Thoracic aorta (tissue), 2 donors: ENCODE measurements around the gene RGS8. TPM values are rescaled to one million over a fixed set of nuclear protein-coding genes. Genes with fewer than 3 reads are reported as not detected.

Experiments
- ATAC-seq: fragments of 150-250 bp; one replicate; pipeline ENCODE4 v1.8.0; 2017; ENCODE audit warnings: low read depth; ENCODE audit not compliant: insufficient number of reproducible peaks, low FRiP score
- DNase-seq: peaks from one replicate; pipeline ENCODE4 v3.0.0-alpha.2; 2020; ENCODE audit warnings: low spot score
- H3K27ac ChIP-seq, 2 donors: fragments of 200-600 bp; sonication (generic); 1 replicate in 1 of 2; 2 replicates in 1 of 2; pipeline ENCODE4 v1.5.1; 2016; ENCODE audit warnings: mild to moderate bottlenecking in 2 of 2, moderate library complexity in 2 of 2
- H3K27me3 ChIP-seq: fragments of 200-600 bp; sonication (generic); replicated peaks from 2 replicates; pipeline ENCODE4 v1.6.0; 2016; ENCODE audit warnings: mild to moderate bottlenecking; ENCODE audit not compliant: insufficient read depth
- H3K36me3 ChIP-seq: fragments of 200-600 bp; sonication (generic); one replicate; pipeline ENCODE4 v1.5.1; 2016
- H3K4me1 ChIP-seq, 2 donors: fragments of 200-600 bp; sonication (generic); 1 replicate in 1 of 2; 2 replicates in 1 of 2; pipeline versions ENCODE4 v1.5.1 to v1.6.0; 2016; ENCODE audit warnings: low read depth in 2 of 2, mild to moderate bottlenecking in 1 of 2; ENCODE audit not compliant: control insufficient read depth in 1 of 2
- H3K4me3 ChIP-seq: fragments of 200-600 bp; sonication (generic); 2 replicates; pipeline ENCODE4 v1.5.1; 2016; ENCODE audit warnings: mild to moderate bottlenecking
- H3K9me3 ChIP-seq: fragments of 200-600 bp; sonication (generic); 2 replicates; pipeline ENCODE4 v1.5.1; 2016
- total RNA-seq, 2 donors: library from RNA; depleted of rRNA; stranded (reverse); fragments of >200 nt; gene quantifications; one replicate each; pipeline versions ENCODE4 v1.1.0 to v1.2.3, GENCODE V29; 2016
- TF ChIP-seq, protein P1 (sequence below): fragments of 200-600 bp; sonication (generic); IDR thresholded peaks from one replicate; pipeline ENCODE4 v1.5.1; 2019; ENCODE audit warnings: antibody characterized with exemption

RGS8 gene
- total RNA-seq, 2 donors from 2014 or later = not detected

DNA sequence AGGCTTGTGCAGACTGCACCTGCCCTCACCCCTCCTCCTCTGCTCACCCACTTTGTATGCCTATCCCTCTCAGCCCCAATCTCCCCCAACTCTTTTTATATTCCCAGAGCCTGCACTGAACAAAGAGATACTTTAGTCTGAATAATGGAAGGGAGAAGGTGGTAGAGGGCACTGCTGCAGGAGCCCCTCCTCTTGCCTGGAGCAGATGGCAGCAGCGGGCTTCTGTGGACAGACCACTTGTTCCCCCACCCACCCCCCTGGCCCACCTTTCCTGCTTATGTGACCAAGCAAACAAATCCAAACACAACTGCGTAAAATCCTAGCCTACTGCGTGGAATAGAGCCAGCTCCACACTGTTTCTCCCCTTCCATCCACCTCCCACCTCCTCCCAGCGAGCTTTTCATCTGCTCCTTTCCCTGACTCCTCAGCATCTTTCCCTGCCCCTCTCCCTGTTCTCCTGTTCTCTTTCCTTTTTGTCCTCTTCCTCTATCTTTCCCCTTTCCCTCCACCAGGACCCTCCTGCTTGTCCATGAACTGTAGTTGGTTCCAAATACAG, 27.5 kb downstream of the RGS8 start:
- ATAC-seq (no peak), DNase-seq (no peak)
- H3K9me3 ChIP-seq = no peaks in the 10 kb centered on the region
- H3K4me3 ChIP-seq = no peak overlapping the region
- TF ChIP-seq, protein P1, sequence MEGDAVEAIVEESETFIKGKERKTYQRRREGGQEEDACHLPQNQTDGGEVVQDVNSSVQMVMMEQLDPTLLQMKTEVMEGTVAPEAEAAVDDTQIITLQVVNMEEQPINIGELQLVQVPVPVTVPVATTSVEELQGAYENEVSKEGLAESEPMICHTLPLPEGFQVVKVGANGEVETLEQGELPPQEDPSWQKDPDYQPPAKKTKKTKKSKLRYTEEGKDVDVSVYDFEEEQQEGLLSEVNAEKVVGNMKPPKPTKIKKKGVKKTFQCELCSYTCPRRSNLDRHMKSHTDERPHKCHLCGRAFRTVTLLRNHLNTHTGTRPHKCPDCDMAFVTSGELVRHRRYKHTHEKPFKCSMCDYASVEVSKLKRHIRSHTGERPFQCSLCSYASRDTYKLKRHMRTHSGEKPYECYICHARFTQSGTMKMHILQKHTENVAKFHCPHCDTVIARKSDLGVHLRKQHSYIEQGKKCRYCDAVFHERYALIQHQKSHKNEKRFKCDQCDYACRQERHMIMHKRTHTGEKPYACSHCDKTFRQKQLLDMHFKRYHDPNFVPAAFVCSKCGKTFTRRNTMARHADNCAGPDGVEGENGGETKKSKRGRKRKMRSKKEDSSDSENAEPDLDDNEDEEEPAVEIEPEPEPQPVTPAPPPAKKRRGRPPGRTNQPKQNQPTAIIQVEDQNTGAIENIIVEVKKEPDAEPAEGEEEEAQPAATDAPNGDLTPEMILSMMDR = no peak
- no peak overlapping the region for H3K27ac ChIP-seq
- no peaks in the 10 kb centered on the region for H3K4me1 ChIP-seq
- no peaks in the 10 kb centered on the region for H3K36me3 ChIP-seq
- H3K27me3 ChIP-seq = no peaks in the 10 kb centered on the region

GRCh38 chr1:182653986-182654385, 30.4 kb downstream of the RGS8 start:
- TF ChIP-seq, protein P1 = no peak
- H3K4me3 ChIP-seq = no peak overlapping the region
- H3K36me3 ChIP-seq = no peaks in the 10 kb centered on the region
- DNase-seq (no peak), ATAC-seq (no peak)
- no peaks in the 10 kb centered on the region for H3K9me3 ChIP-seq
- no peaks in the 10 kb centered on the region for H3K27me3 ChIP-seq
- no peak overlapping the region for H3K27ac ChIP-seq
- no peaks in the 10 kb centered on the region for H3K4me1 ChIP-seq

GRCh38 chr1:182652933-182653332, 31.5 kb downstream of the RGS8 start:
- H3K4me3 ChIP-seq = no peak overlapping the region
- no peak for ATAC-seq
- no peaks in the 10 kb centered on the region for H3K4me1 ChIP-seq
- H3K27ac ChIP-seq = no peak overlapping the region
- no peaks in the 10 kb centered on the region for H3K27me3 ChIP-seq
- TF ChIP-seq, protein P1 = no peak
- H3K9me3 ChIP-seq = no peaks in the 10 kb centered on the region
- H3K36me3 ChIP-seq = no peaks in the 10 kb centered on the region
- DNase-seq = no peak

DNA sequence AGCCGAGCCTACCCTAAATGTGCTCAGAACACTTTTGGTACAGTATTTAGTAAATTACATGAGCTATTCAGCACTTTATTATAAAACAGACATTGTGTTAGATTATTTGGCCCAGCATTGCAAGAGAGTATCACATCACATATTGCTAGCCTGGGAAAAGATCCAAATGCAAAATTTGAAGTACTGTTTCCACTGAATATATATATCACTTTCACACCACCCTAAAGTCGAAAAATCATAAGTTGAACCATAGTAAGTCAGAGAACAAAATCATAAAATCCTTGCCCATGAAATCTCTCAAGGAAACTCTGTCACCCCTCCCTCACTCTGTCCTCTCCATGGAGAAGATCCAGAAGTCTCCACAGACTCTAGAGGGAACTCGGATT, 33.1 kb downstream of the RGS8 start:
- Histone ChIP-seq H3K27ac (no peak overlapping the region), H3K36me3 (no peaks in the 10 kb centered on the region), H3K27me3 (no peaks in the 10 kb centered on the region), H3K4me1 (no peaks in the 10 kb centered on the region), H3K4me3 (no peak overlapping the region), H3K9me3 (no peaks in the 10 kb centered on the region)
- ATAC-seq (no peak), DNase-seq (no peak)
- TF ChIP-seq, protein P1 = no peak

DNA sequence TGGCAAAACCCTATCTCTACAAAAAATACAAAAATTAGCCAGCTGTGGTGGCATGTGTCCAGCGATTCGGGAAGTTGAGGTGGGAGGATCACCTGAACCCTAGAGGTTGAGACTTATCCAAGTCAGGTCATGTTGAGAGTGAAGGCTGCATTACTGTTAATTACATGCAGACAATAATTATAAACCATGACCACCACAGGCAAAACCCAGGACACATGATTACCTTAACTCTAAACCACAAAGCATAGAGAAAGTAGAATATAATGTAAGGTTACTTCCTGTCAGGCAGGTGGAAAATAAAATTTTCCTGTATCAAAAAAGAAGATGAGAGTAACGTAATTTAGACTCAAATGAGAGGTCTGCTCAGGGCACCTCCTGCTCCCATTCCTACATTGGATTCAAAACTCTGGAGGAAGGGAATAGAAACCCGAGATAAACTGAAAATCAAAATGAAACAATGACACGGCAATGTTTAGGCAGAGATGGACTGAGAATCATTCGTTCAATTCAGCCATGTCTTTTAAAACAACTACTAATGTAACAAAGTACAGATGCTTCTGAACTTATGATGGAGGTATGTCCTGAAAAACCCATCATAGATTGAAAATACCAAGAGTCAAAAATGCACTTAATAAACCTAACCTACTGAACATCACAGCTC, 33.6 kb downstream of the RGS8 start:
- Histone ChIP-seq H3K4me3 (no peak overlapping the region), H3K36me3 (no peaks in the 10 kb centered on the region), H3K4me1 (no peaks in the 10 kb centered on the region), H3K9me3 (no peaks in the 10 kb centered on the region), H3K27ac (no peak overlapping the region), H3K27me3 (no peaks in the 10 kb centered on the region)
- TF ChIP-seq, protein P1 = no peak
- no peak for ATAC-seq
- no peak for DNase-seq
